Astrocyte (in vitro differentiated cells and primary cell): ENCODE results near the gene EIF3F. TPM values are rescaled to one million over a fixed set of nuclear protein-coding genes. Genes with fewer than 3 reads are reported as not detected.
A peak's percentile ranks its signal among the peaks of the same experiment; 100 is the strongest.

ENCODE experiments used
- DNase-seq: peaks from one replicate; pipeline ENCODE4 v3.0.0-alpha.2; 2010; ENCODE audit warnings: low read depth
- FAIRE-seq: peaks from 2 replicates; lab custom pipeline; 2011; peaks lifted over from hg19 to GRCh38; lab: Jason Lieb, UNC
- H2AFZ ChIP-seq: 2 replicates; pipeline ENCODE4 v1.6.0; 2012; ENCODE audit warnings: low read depth, low read length, inconsistent platforms
- H3K27ac ChIP-seq: 2 replicates; pipeline ENCODE4 v1.5.1; 2011; ENCODE audit warnings: low read depth, low read length, inconsistent platforms
- H3K27me3 ChIP-seq: 2 replicates; pipeline ENCODE4 v1.6.0; 2011; ENCODE audit warnings: low read length, inconsistent platforms; ENCODE audit not compliant: insufficient read depth
- H3K36me3 ChIP-seq: 2 replicates; pipeline ENCODE4 v1.5.1; 2011; ENCODE audit warnings: low read length, inconsistent platforms; ENCODE audit not compliant: insufficient read depth
- H3K4me1 ChIP-seq: 2 replicates; pipeline ENCODE4 v1.5.1; 2011; ENCODE audit warnings: low read length, inconsistent platforms; ENCODE audit not compliant: insufficient read depth
- H3K4me2 ChIP-seq: 2 replicates; pipeline ENCODE4 v1.6.0; 2012; ENCODE audit warnings: low read length, inconsistent platforms
- H3K4me3 ChIP-seq: 2 replicates; pipeline ENCODE4 v1.5.1; 2011; ENCODE audit warnings: low read depth, mild to moderate bottlenecking, low read length, inconsistent platforms; ENCODE audit not compliant: insufficient read depth
- H3K79me2 ChIP-seq: 2 replicates; pipeline ENCODE4 v1.6.0; 2012; ENCODE audit warnings: mild to moderate bottlenecking, low read length, inconsistent platforms; ENCODE audit not compliant: insufficient read depth
- H3K9ac ChIP-seq: 2 replicates; pipeline ENCODE4 v1.6.0; 2012; ENCODE audit warnings: mild to moderate bottlenecking, low read length, inconsistent platforms
- H3K9me3 ChIP-seq: 2 replicates; pipeline ENCODE4 v1.5.1; 2012; ENCODE audit warnings: low read depth, mild to moderate bottlenecking, low read length, inconsistent platforms; ENCODE audit not compliant: insufficient read depth
- H4K20me1 ChIP-seq: 2 replicates; pipeline ENCODE4 v1.6.0; 2012; ENCODE audit warnings: low read length, inconsistent platforms; ENCODE audit not compliant: insufficient read depth
- H3K27ac Mint-ChIP-seq: one replicate; pipeline ENCODE4 v1.8.0; 2021; ENCODE audit warnings: mild to moderate bottlenecking, mixed read lengths; ENCODE audit not compliant: unreplicated experiment
- H3K27me3 Mint-ChIP-seq: one replicate; pipeline ENCODE4 v1.8.0; 2021; ENCODE audit warnings: low read depth, mixed read lengths; ENCODE audit not compliant: unreplicated experiment
- H3K36me3 Mint-ChIP-seq: one replicate; pipeline ENCODE4 v1.8.0; 2021; ENCODE audit warnings: low read depth, mixed read lengths; ENCODE audit not compliant: unreplicated experiment
- H3K4me1 Mint-ChIP-seq: one replicate; pipeline ENCODE4 v1.8.0; 2021; ENCODE audit warnings: low read depth, mixed read lengths; ENCODE audit not compliant: unreplicated experiment
- H3K4me3 Mint-ChIP-seq: one replicate; pipeline ENCODE4 v1.8.0; 2021; ENCODE audit warnings: mild to moderate bottlenecking, moderate library complexity, mixed read lengths; ENCODE audit not compliant: unreplicated experiment
- H3K9me3 Mint-ChIP-seq: one replicate; pipeline ENCODE4 v1.8.0; 2021; ENCODE audit warnings: mild to moderate bottlenecking, mixed read lengths; ENCODE audit not compliant: unreplicated experiment
- CTCF ChIP-seq: IDR thresholded peaks from 2 replicates; pipeline ENCODE4 v1.5.1; 2011; ENCODE audit warnings: low read depth, mild to moderate bottlenecking, inconsistent platforms, low read length, moderate library complexity; ENCODE audit not compliant: insufficient read depth
- EZH2 ChIP-seq: IDR thresholded peaks from 2 replicates; pipeline ENCODE4 v1.6.1; 2012; ENCODE audit warnings: mild to moderate bottlenecking, low read length, inconsistent platforms; ENCODE audit not compliant: insufficient read depth
- total RNA-seq: library from RNA; stranded (reverse); gene quantifications from 2 replicates; pipeline ENCODE4 v1.2.1, GENCODE V29; 2021

Gene EIF3F
- total RNA-seq, 1 donor from 2014 or later: 260 TPM

GRCh38 chr11:7955191-7955590 lies 31.9 kb upstream of the EIF3F start:
- H3K27ac Mint-ChIP-seq: no peak overlapping the region
- Histone ChIP-seq H3K4me3 (no peak overlapping the region), H3K79me2 (no peaks in the 10 kb centered on the region), H3K27me3 (no peaks in the 10 kb centered on the region), H3K27ac (no peak overlapping the region), H3K4me1 (no peaks in the 10 kb centered on the region), H4K20me1 (no peaks in the 10 kb centered on the region), H3K4me2 (no peak overlapping the region), H3K9ac (no peak overlapping the region), H2AFZ (no peak overlapping the region), H3K9me3 (no peaks in the 10 kb centered on the region), H3K36me3 (no peaks in the 10 kb centered on the region)
- no peaks in the 10 kb centered on the region for H3K4me1 Mint-ChIP-seq
- no peaks in the 10 kb centered on the region for H3K36me3 Mint-ChIP-seq
- no peak for TF ChIP-seq EZH2
- TF ChIP-seq CTCF: no peak
- FAIRE-seq: no peak
- no peak for DNase-seq
- peaks cover 3% of the 10 kb centered on the region for H3K9me3 Mint-ChIP-seq
- peaks cover 4% of the 10 kb centered on the region for H3K27me3 Mint-ChIP-seq
- H3K4me3 Mint-ChIP-seq: no peak overlapping the region

- Histone ChIP-seq H3K27me3 (no peaks in the 10 kb centered on the region), H3K4me2 (peak overlapping the region; percentile 62), H3K79me2 (no peaks in the 10 kb centered on the region), H3K4me3 (no peak overlapping the region), H4K20me1 (no peaks in the 10 kb centered on the region), H3K36me3 (no peaks in the 10 kb centered on the region), H2AFZ (no peak overlapping the region), H3K9ac (peak overlapping the region; percentile 78), H3K9me3 (no peaks in the 10 kb centered on the region), H3K27ac (peak overlapping the region; percentile 94), H3K4me1 (peaks cover 13% of the 10 kb centered on the region)
- TF ChIP-seq CTCF (no peak), EZH2 (no peak)
- H3K4me1 Mint-ChIP-seq: peaks cover 38% of the 10 kb centered on the region
- DNase-seq: no peak
- H3K27me3 Mint-ChIP-seq: peaks cover 5% of the 10 kb centered on the region
- peaks cover 2% of the 10 kb centered on the region for H3K36me3 Mint-ChIP-seq
- H3K4me3 Mint-ChIP-seq: no peak overlapping the region
- peaks cover 8% of the 10 kb centered on the region for H3K9me3 Mint-ChIP-seq
- FAIRE-seq: no peak
- H3K27ac Mint-ChIP-seq: peak overlapping the region; percentile 55
These were observed 22.9 kb upstream of the EIF3F start for GRCh38 chr11:7964261-7964660.

- H3K9ac ChIP-seq: peak overlapping the region; percentile 78
- H3K79me2 ChIP-seq: no peaks in the 10 kb centered on the region
- Mint-ChIP-seq H3K36me3 (peaks cover 2% of the 10 kb centered on the region), H3K4me3 (no peak overlapping the region), H3K27me3 (peaks cover 2% of the 10 kb centered on the region), H3K9me3 (peaks cover 8% of the 10 kb centered on the region), H3K4me1 (peaks cover 44% of the 10 kb centered on the region), H3K27ac (peak overlapping the region; percentile 94)
- no peaks in the 10 kb centered on the region for H3K27me3 ChIP-seq
- H3K4me3 ChIP-seq: no peak overlapping the region
- H3K27ac ChIP-seq: peak overlapping the region; percentile 94
- no peaks in the 10 kb centered on the region for H4K20me1 ChIP-seq
- peak; percentile 74 for FAIRE-seq
- H3K36me3 ChIP-seq: no peaks in the 10 kb centered on the region
- no peaks in the 10 kb centered on the region for H3K9me3 ChIP-seq
- H3K4me2 ChIP-seq: peak overlapping the region; percentile 62
- TF ChIP-seq CTCF (no peak), EZH2 (no peak)
- DNase-seq: peak; percentile 71
- H2AFZ ChIP-seq: peak overlapping the region; percentile 16
- H3K4me1 ChIP-seq: peaks cover 13% of the 10 kb centered on the region
These were observed 22.3 kb upstream of the EIF3F start for GRCh38 chr11:7964873-7965272.
